ENCODE results near the gene FBXW10B. TPM values are rescaled to one million over a fixed set of nuclear protein-coding genes. Genes with fewer than 3 reads are reported as not detected.
"Not testable (repeated sequence)": the region's sequence is repeated elsewhere in the genome, so short reads cannot be mapped to it uniquely, and the experiment has no call there.

FBXW10B gene, protein sequence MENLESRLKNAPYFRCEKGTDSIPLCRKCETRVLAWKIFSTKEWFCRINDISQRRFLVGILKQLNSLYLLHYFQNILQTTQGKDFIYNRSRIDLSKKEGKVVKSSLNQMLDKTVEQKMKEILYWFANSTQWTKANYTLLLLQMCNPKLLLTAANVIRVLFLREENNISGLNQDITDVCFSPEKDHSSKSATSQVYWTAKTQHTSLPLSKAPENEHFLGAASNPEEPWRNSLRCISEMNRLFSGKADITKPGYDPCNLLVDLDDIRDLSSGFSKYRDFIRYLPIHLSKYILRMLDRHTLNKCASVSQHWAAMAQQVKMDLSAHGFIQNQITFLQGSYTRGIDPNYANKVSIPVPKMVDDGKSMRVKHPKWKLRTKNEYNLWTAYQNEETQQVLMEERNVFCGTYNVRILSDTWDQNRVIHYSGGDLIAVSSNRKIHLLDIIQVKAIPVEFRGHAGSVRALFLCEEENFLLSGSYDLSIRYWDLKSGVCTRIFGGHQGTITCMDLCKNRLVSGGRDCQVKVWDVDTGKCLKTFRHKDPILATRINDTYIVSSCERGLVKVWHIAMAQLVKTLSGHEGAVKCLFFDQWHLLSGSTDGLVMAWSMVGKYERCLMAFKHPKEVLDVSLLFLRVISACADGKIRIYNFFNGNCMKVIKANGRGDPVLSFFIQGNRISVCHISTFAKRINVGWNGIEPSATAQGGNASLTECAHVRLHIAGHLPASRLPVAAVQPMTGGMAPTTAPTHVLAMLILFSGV
- 1 to 10 TPM; 1.1 to 1.9 (median 1.1) TPM for polyA plus RNA-seq (ENCODE audit: insufficient read length in 4 of 4)

DNA sequence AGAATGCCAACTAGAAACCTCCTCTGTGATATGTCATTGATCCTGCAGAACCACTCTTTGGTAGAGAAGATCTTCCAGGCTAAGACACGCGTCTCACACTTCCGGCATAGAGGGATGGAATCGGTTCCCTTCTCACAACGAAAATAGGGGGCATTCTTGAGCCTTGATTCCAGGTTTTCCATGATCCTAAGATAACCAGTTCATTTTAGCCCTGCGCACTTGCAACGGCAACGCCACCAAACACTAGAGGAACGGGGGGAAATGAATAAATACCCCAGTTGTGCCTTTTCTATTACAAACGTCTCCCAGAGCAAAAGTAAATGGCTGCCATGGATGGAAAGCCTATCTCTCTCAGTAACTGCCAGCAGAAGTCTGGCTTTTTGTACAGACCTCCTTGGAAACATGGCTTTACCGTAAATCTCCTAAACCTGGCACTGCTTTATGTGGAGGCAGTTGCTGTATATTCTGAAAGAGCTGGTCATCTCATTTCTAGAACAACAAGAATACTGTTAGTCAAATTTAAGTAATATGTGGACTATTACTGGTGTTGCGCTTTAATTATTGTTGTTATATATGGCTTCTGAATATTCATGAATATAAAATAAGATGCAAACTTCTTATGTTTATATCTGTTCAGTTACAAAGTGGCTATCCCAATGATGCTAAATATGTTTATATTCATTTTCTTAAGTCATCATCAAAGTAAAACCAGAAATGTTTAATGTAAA lies at the start of gene FBXW10B:
TSS of gene FBXW10B (minus strand) at position 374 of the 728 bp plus-strand sequence. CDS start at position 182, 192 bp downstream.
- DNase-seq (ENCODE audit: low read depth in 4 of 4, low spot score in 2 of 4) = peak in 2 of 4 donors; percentile 3 to 9

DNA sequence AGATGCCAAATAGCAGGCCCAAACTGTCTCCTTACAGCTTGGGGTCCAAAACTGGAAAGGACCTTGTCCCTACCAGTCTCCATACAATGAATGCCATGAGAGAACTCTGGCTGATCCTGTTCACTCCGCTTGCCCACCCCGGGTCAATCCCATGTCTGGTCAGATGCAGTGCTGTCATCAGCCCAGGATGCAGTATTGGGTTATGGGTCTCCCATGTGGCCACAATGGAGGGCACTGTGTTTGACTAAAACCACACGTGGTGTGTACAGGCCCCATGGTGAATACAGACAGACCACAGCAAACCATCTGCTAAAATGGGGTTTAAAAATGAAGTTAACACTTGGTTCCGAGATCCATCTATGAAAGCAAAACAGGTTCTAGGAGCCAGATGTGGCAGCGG lies 44.2 kb upstream of the FBXW10B start:
- no peak for DNase-seq (ENCODE audit: low read depth in 4 of 4, low spot score in 2 of 4)

DNA sequence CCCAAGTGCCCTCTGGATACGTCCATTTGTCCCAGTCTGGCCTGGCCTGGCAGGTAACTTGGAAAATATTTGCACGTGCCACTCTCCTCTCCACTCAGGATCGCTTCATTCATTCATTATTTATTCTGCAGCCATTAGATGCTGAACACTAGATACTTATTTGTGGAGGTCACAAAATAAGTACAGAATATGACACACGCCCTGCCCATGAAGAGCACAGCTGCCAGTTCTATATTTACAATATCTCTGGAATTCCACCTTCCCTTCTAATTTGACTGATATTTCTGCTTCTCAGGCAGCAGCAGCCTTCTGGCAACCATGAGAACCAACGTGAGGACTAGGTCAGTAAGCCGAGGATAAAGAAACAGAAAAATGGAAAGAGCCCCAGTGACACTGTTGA lies 43.7 kb upstream of the FBXW10B start:
- DNase-seq (ENCODE audit: low read depth in 4 of 4, low spot score in 2 of 4) = no peak

DNA sequence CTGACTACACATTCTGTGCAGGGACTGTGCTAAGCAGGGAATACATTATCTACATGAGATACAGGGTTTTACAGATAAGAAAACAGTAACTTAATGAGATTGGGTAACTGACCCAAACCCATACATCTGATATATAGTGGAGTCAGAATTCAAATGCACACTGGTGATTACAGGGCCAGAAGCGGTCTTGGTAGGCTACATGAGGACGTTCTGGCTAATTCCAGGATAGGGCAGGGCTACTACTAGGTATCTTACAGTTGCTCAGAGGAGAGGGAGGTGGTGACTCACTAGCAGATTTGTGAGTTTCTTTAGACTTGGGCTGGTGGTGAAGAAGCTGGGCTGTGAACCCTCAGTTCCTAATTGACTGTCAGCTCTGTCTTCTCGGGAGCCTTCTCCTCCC lies 43.2 kb upstream of the FBXW10B start:
- no peak for DNase-seq (ENCODE audit: low read depth in 4 of 4, low spot score in 2 of 4)

DNA sequence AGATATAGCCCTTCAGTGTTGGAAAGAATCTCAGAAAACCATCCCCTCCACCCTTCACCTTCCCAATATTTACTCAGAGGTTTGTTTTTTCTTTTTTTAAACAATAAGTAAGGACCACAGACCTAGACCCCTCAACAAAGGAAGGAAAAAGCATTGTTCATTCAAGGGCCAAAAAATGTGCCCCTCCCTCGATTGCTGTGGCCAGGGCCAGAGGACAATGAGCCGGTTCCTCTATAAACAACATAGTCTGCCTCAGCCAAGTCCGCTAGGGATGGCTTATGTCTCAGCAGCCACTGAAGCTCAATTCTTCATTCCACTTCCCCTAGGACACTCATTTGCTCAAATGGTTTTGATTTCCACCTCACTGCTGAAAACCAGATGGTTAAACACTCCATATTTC lies 40.6 kb upstream of the FBXW10B start:
- DNase-seq (ENCODE audit: low read depth in 4 of 4, low spot score in 2 of 4) = no peak

DNA sequence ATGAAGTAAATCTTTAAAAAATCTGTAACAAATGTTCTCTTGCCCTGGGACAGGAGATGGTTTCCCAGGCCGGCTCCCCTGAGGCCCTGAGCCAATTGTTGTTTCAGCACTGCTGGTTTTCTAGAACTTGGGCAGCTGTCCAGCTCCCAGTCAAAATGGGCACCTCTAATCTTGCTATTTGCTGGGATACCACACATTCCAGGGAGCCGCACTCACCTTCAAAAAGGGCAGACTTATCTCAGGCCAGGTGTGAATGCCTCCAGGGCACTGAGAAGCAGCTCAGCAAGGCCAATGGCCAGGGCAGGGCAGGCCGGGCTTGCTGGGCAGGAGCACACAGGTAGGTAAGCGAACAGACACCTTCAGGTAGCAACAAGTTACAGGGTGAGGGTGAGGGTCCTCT lies 40.2 kb upstream of the FBXW10B start:
- no peak for DNase-seq (ENCODE audit: low read depth in 4 of 4, low spot score in 2 of 4)

DNA sequence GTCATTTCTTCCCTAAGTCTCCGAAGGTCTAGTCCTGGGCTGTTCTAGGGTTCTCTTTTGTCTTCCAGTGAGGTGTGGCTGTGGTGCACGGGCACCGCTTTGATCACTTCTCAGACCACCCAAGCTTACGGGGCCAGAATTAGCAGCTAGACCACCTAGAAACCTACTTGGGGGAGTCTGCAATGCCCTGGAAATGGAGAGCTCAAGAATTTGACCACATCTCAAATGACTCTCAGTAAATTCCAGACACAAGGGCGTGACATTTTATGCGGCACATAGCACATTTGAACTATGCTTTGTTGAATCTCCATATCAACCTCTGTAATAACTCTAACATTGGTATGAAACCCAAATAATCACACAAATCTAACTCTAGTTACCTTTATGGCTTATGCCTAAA lies 39.7 kb upstream of the FBXW10B start:
- DNase-seq (ENCODE audit: low read depth in 4 of 4, low spot score in 2 of 4) = no peak

DNA sequence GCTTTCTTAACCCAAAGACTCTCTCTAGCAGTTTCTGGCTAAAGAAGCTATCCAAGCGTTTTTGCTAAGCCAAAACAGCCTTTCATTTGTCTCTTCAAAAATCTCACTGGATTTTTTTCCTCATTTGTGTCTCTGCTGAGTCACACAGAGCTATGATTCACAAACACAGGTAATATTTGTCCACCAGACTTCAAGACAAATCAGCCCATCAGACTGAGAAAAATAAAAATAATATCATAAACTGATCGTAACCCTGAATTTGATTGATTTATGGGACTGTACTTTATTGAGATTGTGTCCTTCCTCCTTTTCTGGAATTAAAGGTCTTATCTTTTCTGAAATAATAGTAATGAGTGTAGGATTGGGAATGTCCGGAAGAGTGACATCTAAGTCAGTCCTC lies 38.8 kb upstream of the FBXW10B start:
- DNase-seq (ENCODE audit: low read depth in 4 of 4, low spot score in 2 of 4) = no peak

DNA sequence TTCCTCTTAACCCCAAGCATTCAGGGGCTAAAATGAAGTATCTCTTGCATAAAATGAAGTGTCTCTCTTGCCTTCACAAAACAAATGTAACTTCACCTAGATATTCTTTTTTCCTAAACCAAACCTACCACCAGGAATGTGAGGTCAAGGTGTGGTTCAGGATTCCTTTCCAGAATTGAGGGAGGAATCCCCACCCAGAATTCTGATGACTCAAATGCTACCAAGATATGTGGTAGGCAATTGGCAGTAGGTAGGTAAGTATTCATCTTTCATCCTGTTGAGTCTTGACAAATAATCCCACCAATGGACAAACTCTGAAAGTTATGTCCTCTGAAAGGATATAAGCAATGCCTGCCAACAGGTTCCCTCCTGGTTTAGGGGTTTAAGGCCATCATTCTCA lies 38.4 kb upstream of the FBXW10B start:
- DNase-seq (ENCODE audit: low read depth in 4 of 4, low spot score in 2 of 4) = no peak

DNA sequence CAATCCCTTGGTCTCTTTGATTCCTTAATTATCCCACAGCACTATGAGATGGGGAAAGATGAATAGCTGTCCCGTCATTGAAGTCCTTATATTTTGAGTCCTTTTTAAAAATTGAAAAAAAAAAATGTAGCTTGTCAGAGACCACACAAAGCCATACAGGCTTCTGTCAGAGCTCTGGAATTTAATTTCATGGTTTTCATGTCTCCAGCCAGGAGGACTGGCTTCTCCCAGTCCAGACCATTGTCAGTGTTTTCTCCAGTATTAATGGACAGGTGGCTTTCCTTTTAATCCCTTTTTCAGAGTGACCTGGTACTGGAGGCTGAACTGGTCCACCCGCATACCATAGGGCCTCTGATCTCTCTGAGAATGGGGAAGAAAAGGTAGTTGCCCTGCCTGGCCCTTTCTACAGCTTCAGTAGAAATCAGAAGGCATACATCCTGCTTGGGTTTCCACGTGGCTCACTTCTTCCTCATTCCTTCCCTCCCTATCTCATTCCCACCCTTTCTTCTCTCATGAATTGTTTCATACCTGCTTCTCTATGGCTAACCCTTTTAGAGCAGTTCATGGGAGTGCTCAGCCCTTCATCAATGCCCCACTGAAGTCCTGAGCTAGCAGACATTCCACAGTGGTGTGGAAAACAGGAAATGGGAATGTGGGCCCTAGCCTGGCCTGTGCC lies 35.5 kb upstream of the FBXW10B start:
- no peak for DNase-seq (ENCODE audit: low read depth in 4 of 4, low spot score in 2 of 4)

DNA sequence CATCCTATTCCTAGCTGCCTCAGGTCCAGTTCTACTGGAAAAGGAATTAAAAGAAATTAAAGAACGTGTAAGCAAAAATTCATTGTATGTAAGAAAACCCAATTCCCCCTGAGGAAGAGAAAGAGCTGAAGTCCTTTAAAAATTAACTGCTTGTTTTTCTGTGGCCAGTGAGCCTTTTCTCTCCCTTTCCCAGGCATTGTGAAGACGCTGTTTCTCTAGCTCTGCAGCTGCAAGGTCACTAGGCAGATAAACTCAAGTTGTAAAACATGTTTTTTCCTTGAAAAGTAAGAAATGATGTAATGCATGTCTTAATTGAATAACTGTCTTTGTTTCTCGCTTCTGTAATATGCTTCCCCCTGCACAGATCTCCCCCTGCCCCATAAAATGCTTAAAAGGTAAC lies 34.9 kb upstream of the FBXW10B start:
- not testable (repeated sequence) for DNase-seq (ENCODE audit: low read depth in 4 of 4, low spot score in 2 of 4)

DNA sequence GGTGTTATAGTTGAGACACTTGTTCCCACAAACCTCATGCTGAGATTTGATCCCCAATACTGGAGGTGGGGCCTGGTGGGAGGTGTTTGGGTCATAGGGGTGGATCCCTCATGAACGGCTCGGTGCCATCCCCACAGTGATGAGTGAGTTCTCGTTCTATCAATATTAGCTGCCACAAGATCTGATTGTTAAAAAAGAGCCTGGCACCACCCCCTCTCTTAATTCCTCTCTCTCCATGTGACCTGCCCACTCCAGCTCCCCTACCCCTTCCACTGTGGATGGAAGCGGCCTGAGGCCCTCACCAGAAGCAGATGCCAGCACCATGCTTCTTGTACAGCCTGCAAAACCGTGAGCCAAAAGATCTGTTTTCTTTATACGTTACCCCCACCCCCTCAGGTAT lies 33.5 kb upstream of the FBXW10B start:
- DNase-seq (ENCODE audit: low read depth in 4 of 4, low spot score in 2 of 4) = no peak

DNA sequence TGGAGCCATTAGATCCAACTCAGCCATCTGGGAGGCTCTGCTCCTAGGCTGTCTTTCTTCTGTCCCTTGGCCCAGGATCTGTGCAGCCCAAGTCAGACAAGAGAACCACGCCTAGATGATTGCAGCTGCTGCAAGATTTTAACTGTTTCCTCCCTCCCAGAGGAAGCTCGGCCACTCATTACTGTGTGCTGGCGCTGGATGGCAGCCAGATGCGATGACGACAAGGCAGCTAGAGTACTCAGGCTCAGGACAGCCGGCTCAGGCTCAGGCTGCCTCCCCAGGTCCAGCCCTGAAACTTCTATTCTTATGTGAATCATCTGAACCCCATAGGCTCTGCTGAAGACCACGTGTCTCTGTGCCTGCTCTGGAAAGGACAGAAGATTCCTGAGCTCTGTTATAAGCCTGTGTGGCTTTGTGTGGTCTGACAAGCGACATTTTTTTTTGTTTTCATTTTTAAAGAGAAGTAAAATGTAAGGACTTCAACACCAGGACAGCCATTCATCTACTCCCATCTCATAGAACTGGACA lies 32.1 kb upstream of the FBXW10B start:
- peak; percentile 73 to 91 (median 79) for DNase-seq (ENCODE audit: low read depth in 4 of 4, low spot score in 2 of 4)

DNA sequence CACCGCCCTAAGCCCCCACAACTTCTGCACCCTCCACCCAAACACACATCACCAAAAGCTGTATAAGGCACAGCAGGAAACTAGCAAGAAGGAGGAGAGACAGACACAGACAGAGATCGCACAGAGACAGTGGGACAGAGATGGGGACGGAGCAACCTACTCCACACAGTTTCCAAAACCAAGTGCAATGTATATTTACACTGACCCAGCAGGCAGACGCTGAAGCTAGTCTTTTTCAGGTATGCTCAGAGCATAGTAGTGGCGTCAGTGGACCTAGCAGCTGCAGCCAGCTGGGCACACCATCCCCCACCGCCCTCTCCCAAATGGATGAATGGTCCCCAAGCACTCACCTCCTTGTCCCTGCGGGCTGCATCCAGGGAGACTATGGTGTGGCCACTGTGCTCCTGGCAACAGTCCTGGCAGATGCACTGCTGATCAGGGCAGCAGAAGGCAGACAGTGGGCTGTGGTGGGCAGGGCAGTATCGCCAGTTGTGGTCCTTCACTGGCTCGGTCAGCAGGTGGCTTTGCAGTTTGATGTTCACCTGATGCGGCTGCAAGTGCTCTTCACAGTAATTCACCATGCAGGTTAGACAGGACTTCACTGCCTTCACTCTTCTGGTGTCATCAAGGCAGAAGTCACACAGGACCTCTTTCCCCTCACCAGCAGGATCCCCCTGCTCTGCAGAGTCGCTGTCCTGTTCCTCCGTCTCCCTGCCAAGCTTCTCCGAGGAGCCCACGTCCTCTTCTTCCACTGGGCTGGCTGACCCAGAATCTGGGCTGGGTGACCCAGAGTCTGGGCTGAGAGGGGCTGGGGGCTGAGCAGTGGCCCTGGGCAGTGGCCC lies 31.5 kb upstream of the FBXW10B start:
- no peak for DNase-seq (ENCODE audit: low read depth in 4 of 4, low spot score in 2 of 4)

DNA sequence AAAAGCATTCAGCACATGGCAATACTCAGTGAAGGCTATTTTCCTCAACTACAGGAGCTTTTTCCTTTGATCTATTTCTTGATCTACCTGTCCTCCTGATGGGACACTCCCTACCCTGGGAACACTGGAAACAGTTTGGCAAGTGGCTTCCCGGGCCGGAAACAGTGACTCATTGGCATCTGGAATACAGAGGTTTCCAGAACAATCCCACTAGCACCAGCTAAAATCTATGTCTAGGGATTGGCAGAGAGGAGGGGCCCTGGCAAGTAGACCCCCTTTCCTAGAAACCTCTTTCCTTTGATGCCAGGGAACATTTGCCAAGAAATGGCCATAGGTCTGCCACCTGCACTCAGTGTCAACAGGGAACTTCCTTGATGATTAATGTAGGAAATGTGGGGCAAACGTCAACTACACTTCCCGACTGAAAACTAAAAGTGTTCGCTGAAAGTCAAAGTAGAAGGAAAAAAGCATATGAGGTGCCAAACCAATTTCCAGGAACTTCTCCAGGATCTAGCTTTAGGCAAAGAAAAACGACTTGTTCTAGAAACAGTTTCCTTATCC lies 30.4 kb upstream of the FBXW10B start:
- no peak for DNase-seq (ENCODE audit: low read depth in 4 of 4, low spot score in 2 of 4)

DNA sequence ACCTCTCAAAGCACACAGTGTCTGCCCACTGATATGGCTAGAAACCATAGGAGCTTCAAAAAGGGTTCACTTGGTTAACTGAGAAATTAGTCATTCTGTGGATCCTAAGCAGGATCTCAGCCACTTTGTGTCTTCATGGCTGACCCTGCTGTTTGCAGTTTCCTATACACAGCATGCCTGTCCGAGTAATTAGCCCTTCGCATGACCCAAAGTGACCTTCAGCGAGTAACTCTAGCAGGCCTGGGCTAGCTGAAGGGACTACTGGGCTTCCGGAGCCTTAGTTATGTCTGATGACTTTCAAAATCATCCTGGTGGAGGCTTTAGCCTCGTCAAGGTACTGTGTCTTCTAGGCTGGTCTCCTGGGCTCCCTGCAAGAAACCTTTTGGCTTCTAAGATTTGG lies 28.9 kb upstream of the FBXW10B start:
- DNase-seq (ENCODE audit: low read depth in 4 of 4, low spot score in 2 of 4) = no peak

DNA sequence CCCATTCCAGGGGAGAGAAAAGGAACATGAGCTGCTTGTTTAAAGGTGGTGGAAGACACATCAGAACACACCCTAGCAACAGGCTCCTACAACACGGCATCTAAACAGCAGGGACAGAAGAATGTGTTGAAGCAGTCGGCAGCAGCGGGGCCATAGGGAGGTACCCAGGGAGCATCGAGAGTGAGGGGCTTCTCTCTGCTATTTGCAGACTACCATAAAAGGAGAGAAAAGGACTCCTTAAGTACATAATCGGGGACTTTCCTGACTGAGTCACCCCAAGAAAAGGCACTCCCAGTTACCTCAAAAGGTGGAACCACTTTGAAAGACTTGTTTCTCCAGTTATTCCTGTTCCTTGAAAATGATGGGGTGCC lies 26.4 kb upstream of the FBXW10B start:
- DNase-seq (ENCODE audit: low read depth in 4 of 4, low spot score in 2 of 4) = not testable (repeated sequence)

DNA sequence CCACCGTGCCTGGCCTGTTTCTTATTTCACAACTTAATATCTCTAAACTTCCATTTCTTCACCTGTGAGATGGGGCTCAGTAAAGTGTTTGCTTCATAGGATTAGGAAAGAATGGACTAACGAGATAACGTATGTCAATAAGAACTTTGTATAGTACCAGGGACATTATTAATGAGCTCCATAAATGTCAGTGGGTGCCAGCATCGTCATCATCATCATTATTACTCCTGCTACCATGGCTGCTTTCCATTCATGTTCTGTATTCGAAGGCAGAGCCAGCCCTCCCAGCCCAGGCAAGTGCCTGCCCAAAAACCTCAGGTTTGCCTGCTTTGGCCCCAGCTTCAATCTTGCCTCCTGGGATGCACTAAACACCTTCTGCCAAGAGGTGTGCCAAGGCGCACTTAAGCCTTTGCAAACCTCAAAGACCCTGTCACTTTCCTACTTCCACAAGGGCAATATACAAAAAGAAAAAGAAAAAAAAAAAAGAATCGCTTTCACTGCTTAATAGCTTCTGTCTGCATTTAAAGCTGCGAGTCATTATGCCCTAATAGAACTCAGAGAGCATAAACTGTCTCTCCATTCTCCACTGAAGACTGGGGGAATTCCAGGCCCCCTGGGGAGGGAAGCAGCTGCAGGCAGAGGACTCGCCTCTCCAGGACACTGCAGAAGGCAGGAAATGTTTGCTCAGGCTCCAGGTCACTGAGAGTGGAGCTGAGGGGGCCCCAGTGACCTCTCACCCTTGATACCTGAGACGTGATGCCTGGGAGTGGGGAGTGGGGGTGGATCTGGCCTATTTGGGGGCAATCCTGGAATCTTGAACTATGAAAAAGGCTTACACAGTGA lies 25.8 kb upstream of the FBXW10B start:
- not testable (repeated sequence) for DNase-seq (ENCODE audit: low read depth in 4 of 4, low spot score in 2 of 4)
